Lower leg skin (tissue), 3 donors: ENCODE results near the gene CAPN2.

Experiments used
- POLR2A ChIP-seq, 2 donors: fragments of 450-650 bp; IDR thresholded peaks; one replicate each; pipeline ENCODE4 v1.6.1; 2016 to 2017; ENCODE audit warnings: antibody characterized with exemption in 2 of 2, mild to moderate bottlenecking in 1 of 2, moderate library complexity in 1 of 2
- TF ChIP-seq, protein P1 (sequence below), 3 donors: fragments of 450-650 bp; IDR thresholded peaks; one replicate each; pipeline ENCODE4 v1.5.1; 2016; ENCODE audit warnings: antibody characterized with exemption in 3 of 3, mild to moderate bottlenecking in 3 of 3, moderate library complexity in 2 of 3

DNA sequence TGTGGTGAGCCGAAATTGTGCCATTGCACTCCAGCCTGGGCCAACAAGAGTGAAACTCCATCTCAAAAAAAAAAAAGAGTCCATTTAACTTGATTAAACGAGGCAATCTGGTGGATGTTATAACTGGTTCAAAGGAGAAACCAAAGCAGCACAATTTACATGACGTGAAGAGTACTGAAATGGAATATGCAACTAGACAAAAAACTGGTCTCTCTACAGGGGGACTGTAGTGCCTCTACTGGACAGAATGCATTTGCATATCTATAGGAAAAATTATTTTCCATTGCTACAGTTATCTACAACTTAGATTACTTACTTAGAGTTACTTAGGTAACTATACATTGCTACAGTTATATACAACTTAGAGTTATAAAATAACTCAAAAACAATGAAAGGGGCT lies 2.7 kb upstream of the CAPN2 start:
- TF ChIP-seq, protein P1, sequence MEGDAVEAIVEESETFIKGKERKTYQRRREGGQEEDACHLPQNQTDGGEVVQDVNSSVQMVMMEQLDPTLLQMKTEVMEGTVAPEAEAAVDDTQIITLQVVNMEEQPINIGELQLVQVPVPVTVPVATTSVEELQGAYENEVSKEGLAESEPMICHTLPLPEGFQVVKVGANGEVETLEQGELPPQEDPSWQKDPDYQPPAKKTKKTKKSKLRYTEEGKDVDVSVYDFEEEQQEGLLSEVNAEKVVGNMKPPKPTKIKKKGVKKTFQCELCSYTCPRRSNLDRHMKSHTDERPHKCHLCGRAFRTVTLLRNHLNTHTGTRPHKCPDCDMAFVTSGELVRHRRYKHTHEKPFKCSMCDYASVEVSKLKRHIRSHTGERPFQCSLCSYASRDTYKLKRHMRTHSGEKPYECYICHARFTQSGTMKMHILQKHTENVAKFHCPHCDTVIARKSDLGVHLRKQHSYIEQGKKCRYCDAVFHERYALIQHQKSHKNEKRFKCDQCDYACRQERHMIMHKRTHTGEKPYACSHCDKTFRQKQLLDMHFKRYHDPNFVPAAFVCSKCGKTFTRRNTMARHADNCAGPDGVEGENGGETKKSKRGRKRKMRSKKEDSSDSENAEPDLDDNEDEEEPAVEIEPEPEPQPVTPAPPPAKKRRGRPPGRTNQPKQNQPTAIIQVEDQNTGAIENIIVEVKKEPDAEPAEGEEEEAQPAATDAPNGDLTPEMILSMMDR (IDR thresholded peaks at IDR 0.05), result no peak
- no peak for TF ChIP-seq POLR2A (IDR thresholded peaks at IDR 0.05)
